Osteocyte (in vitro differentiated cells): ENCODE data around the gene KAT6B. TPM values are rescaled to one million over a fixed set of nuclear protein-coding genes. Genes with fewer than 3 reads are reported as not detected.

ENCODE experiments used
- DNase-seq: peaks from one replicate; pipeline ENCODE4 v3.0.0; 2021; ENCODE audit warnings: mixed read lengths; ENCODE audit not compliant: unreplicated experiment; ENCODE audit errors: extremely low spot score
- H3K27ac Mint-ChIP-seq: one replicate; pipeline ENCODE4 v1.8.0; 2021; ENCODE audit warnings: mild to moderate bottlenecking, mixed read lengths; ENCODE audit not compliant: unreplicated experiment
- H3K27me3 Mint-ChIP-seq: one replicate; pipeline ENCODE4 v1.8.0; 2021; ENCODE audit warnings: mixed read lengths; ENCODE audit not compliant: unreplicated experiment
- H3K36me3 Mint-ChIP-seq: one replicate; pipeline ENCODE4 v1.8.0; 2021; ENCODE audit warnings: mixed read lengths; ENCODE audit not compliant: unreplicated experiment
- H3K4me1 Mint-ChIP-seq: one replicate; pipeline ENCODE4 v1.8.0; 2021; ENCODE audit warnings: mixed read lengths; ENCODE audit not compliant: unreplicated experiment
- H3K4me3 Mint-ChIP-seq: one replicate; pipeline ENCODE4 v1.8.0; 2021; ENCODE audit warnings: mild to moderate bottlenecking, moderate library complexity, mixed read lengths; ENCODE audit not compliant: unreplicated experiment
- H3K9me3 Mint-ChIP-seq: one replicate; pipeline ENCODE4 v1.8.0; 2021; ENCODE audit warnings: mixed read lengths; ENCODE audit not compliant: unreplicated experiment
- CTCF ChIP-seq: fragments of 200-600 bp; sonication (generic); IDR thresholded peaks from 2 replicates; pipeline ENCODE4 v1.5.0; 2021; ENCODE audit warnings: antibody characterized with exemption, mild to moderate bottlenecking, moderate library complexity
- total RNA-seq: library from RNA; stranded (reverse); gene quantifications from 2 replicates; pipeline ENCODE4 v1.2.1, GENCODE V29; 2021

Gene KAT6B
- total RNA-seq, 1 donor from 2014 or later = 28.2 TPM

- no peak for TF ChIP-seq CTCF
- Mint-ChIP-seq H3K36me3 (no peaks in the 10 kb centered on the region), H3K27ac (no peak overlapping the region), H3K27me3 (no peaks in the 10 kb centered on the region), H3K4me3 (no peak overlapping the region), H3K4me1 (peaks cover 3% of the 10 kb centered on the region), H3K9me3 (no peaks in the 10 kb centered on the region)
- no peak for DNase-seq
These were observed 242.1 kb downstream of the KAT6B start for GRCh38 chr10:75068523-75068922.

- Mint-ChIP-seq H3K4me1 (no peaks in the 10 kb centered on the region), H3K9me3 (no peaks in the 10 kb centered on the region), H3K27me3 (no peaks in the 10 kb centered on the region), H3K4me3 (no peak overlapping the region), H3K27ac (no peak overlapping the region), H3K36me3 (no peaks in the 10 kb centered on the region)
- DNase-seq = no peak
- TF ChIP-seq CTCF = no peak
These were observed 244.1 kb downstream of the KAT6B start for GRCh38 chr10:75070476-75070875.

- Mint-ChIP-seq H3K27ac (no peak overlapping the region), H3K9me3 (no peaks in the 10 kb centered on the region), H3K27me3 (no peaks in the 10 kb centered on the region), H3K4me1 (no peaks in the 10 kb centered on the region), H3K36me3 (no peaks in the 10 kb centered on the region), H3K4me3 (no peak overlapping the region)
- no peak for DNase-seq
- TF ChIP-seq CTCF = no peak
These were observed 244.6 kb downstream of the KAT6B start for GRCh38 chr10:75070961-75071428.

- Mint-ChIP-seq H3K4me1 (no peaks in the 10 kb centered on the region), H3K4me3 (no peak overlapping the region), H3K27ac (no peak overlapping the region), H3K27me3 (no peaks in the 10 kb centered on the region), H3K9me3 (no peaks in the 10 kb centered on the region), H3K36me3 (no peaks in the 10 kb centered on the region)
- DNase-seq = no peak
- TF ChIP-seq CTCF = no peak
These were observed 245.4 kb downstream of the KAT6B start for GRCh38 chr10:75071756-75072155.

- Mint-ChIP-seq H3K4me1 (no peaks in the 10 kb centered on the region), H3K4me3 (no peak overlapping the region), H3K27ac (no peak overlapping the region), H3K9me3 (no peaks in the 10 kb centered on the region), H3K27me3 (no peaks in the 10 kb centered on the region), H3K36me3 (no peaks in the 10 kb centered on the region)
- no peak for DNase-seq
- no peak for TF ChIP-seq CTCF
These were observed 246.3 kb downstream of the KAT6B start for GRCh38 chr10:75072727-75073126.
